Liver (tissue), 9 donors: ENCODE data around the gene PHF24. TPM values are rescaled to one million over a fixed set of nuclear protein-coding genes. Genes with fewer than 3 reads are reported as not detected.
A peak's percentile ranks its signal among the peaks of the same experiment; 100 is the strongest.

Source experiments
- DNase-seq: peaks from one replicate; pipeline ENCODE4 v3.0.0-alpha.2; 2017; ENCODE audit warnings: low spot score
- H3K27ac ChIP-seq, 2 donors: one replicate each; pipeline ENCODE4 v1.7.0; 2013; ENCODE audit warnings: inconsistent platforms in 2 of 2, low read length in 2 of 2, control low read depth in 1 of 2, low read depth in 1 of 2, mild to moderate bottlenecking in 1 of 2
- H3K27me3 ChIP-seq, 4 donors: one replicate each; pipeline versions ENCODE4 v1.6.1 to v1.7.0; 2013; ENCODE audit warnings: low read length in 3 of 4, inconsistent platforms in 1 of 4, mild to moderate bottlenecking in 1 of 4, moderate library complexity in 1 of 4; ENCODE audit not compliant: control insufficient read depth in 4 of 4, insufficient read depth in 4 of 4
- H3K36me3 ChIP-seq, 4 donors: one replicate each; pipeline versions ENCODE4 v1.6.1 to v1.7.0; 2013; ENCODE audit warnings: low read length in 3 of 4, mild to moderate bottlenecking in 3 of 4, low read depth in 1 of 4, moderate library complexity in 1 of 4; ENCODE audit not compliant: control insufficient read depth in 4 of 4, insufficient read depth in 3 of 4
- H3K4me1 ChIP-seq, 4 donors: one replicate each; pipeline versions ENCODE4 v1.6.1 to v1.7.0; 2013; ENCODE audit warnings: low read length in 3 of 4, mild to moderate bottlenecking in 3 of 4, moderate library complexity in 1 of 4; ENCODE audit not compliant: control insufficient read depth in 4 of 4, insufficient read depth in 4 of 4
- H3K4me3 ChIP-seq, 3 donors: one replicate each; pipeline versions ENCODE4 v1.6.1 to v1.7.0; 2013; ENCODE audit warnings: low read length in 3 of 3, control low read depth in 1 of 3, low read depth in 1 of 3, mild to moderate bottlenecking in 1 of 3
- H3K9ac ChIP-seq, 2 donors: one replicate each; pipeline ENCODE4 v1.7.0; 2013; ENCODE audit warnings: low read length in 2 of 2, mild to moderate bottlenecking in 2 of 2, moderate library complexity in 2 of 2, control low read depth in 1 of 2, low read depth in 1 of 2
- H3K9me3 ChIP-seq, 4 donors: one replicate each; pipeline versions ENCODE4 v1.6.1 to v1.7.0; 2013; ENCODE audit warnings: low read length in 3 of 4; ENCODE audit not compliant: control insufficient read depth in 4 of 4
- CTCF ChIP-seq: fragments of 150-350 bp; IDR thresholded peaks from 2 replicates; pipeline ENCODE4 v1.5.1; 2017; ENCODE audit warnings: improper control_type of control experiment, low read depth, low read length; ENCODE audit not compliant: missing input control
- EGR1 ChIP-seq, 2 donors: IDR thresholded peaks; 2 replicates each; pipeline ENCODE4 v1.6.1; 2016 to 2018; ENCODE audit warnings: antibody characterized with exemption in 2 of 2, low read depth in 2 of 2
- FOXA2 ChIP-seq: IDR thresholded peaks from 2 replicates; pipeline ENCODE4 v1.6.1; 2016; ENCODE audit warnings: antibody characterized with exemption
- GABPA ChIP-seq, 2 donors: IDR thresholded peaks in 1 of 2; conservative IDR thresholded peaks in 1 of 2; 2 replicates each; pipeline ENCODE4 v1.6.1; 2016; ENCODE audit warnings: antibody characterized with exemption in 2 of 2, mild to moderate bottlenecking in 1 of 2, moderate library complexity in 1 of 2
- HNF4A ChIP-seq, 2 donors: conservative IDR thresholded peaks; 2 replicates each; pipeline ENCODE4 v1.6.1; 2016; ENCODE audit warnings: antibody characterized with exemption in 2 of 2, mild to moderate bottlenecking in 2 of 2
- MAX ChIP-seq: IDR thresholded peaks from 2 replicates; pipeline ENCODE4 v1.6.1; 2016; ENCODE audit warnings: antibody characterized with exemption
- NR2F2 ChIP-seq: IDR thresholded peaks from 2 replicates; pipeline ENCODE4 v1.6.1; 2016; ENCODE audit warnings: antibody characterized with exemption
- RAD21 ChIP-seq, 2 donors: IDR thresholded peaks; 2 replicates each; pipeline ENCODE4 v1.6.1; 2016; ENCODE audit warnings: antibody characterized with exemption in 2 of 2, mild to moderate bottlenecking in 2 of 2
- RXRA ChIP-seq, 2 donors: IDR thresholded peaks; 2 replicates each; pipeline ENCODE4 v1.6.1; 2017 to 2018; ENCODE audit warnings: antibody characterized with exemption in 2 of 2, mild to moderate bottlenecking in 1 of 2
- TAF1 ChIP-seq: conservative IDR thresholded peaks from 2 replicates; pipeline ENCODE4 v1.6.1; 2016; ENCODE audit warnings: antibody characterized with exemption, mild to moderate bottlenecking
- ZBTB33 ChIP-seq: IDR thresholded peaks from 2 replicates; pipeline ENCODE4 v1.6.1; 2016; ENCODE audit warnings: antibody characterized with exemption
- WGBS: extraction: QIAGEN DNeasy Blood & Tissue Kit; methylation state at CpG from one replicate; pipeline ENCODE4 v1.1.7; 2013; 5-methylcytosine and 5-hydroxymethylcytosine counted together
- polyA plus RNA-seq, 2 donors: library from polyadenylated mRNA; stranded (reverse) in 1 of 2; unstranded in 1 of 2; fragments of 200-250 nt in 1 of 2; fragments of >200 nt in 1 of 2; fragmentation: Nextera tagmentation in 1 of 2; extraction: Ambion mirVana in 1 of 2; gene quantifications; one replicate each; pipeline versions ENCODE4 v1.2.1 to v1.2.3, GENCODE V29; 2013 to 2015
- total RNA-seq, 2 donors: library from RNA; depleted of rRNA; stranded (reverse); fragments of >200 nt; gene quantifications; one replicate each; pipeline ENCODE4 v1.2.3, GENCODE V29; 2014
- donor health status: healthy.
- donor health status: healthy.
- donor health status: healthy.
- donor health status: healthy.
- donor health status: healthy.

The PHF24 gene
- total and polyA plus RNA-seq, 4 donors: 0.01 to 0.17 (median 0.04) TPM

DNA sequence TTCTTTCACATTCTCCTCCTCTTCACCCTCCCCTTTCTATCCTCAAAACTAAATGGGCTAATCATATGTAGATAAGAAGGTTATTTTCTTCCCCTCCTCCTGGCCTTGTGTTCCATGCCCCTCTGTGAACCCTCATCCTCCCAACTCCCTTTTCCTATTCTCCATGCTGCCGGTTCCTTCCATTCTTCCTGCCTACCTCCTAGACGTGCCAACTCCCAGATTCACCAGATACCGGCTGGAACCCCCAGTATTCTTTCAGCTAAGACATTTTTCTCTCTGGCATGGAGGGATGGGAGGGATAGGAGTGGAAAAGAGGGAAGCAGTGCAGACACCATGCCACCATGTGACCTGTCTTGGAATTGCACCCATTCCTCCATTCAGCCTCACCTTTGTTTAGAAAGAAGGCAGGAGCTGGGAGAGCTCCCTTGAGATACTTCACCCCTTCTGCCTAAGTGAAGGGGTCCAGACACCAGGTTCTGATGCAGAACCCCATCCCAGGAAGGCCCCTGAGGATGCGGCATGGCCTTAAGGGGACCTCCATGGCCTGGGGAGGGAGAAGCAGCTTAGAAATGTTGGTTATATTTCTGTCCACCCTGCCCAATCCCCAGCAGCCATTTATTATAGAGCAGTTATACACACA lies 36.3 kb downstream of the PHF24 start:
- DNase-seq: peak; percentile 32
- Histone ChIP-seq H3K4me3 (no peak overlapping the region), H3K9me3 (no peaks in the 10 kb centered on the region), H3K9ac (no peak overlapping the region), H3K27ac (peak overlapping the region; percentile 23 to 45), H3K36me3 (no peaks in the 10 kb centered on the region), H3K4me1 (peaks cover 13 to 30% (median 18%) of the 10 kb centered on the region in 4 donors), H3K27me3 (no peaks in the 10 kb centered on the region)
- no peak for TF ChIP-seq HNF4A (conservative IDR thresholded peaks at IDR 0.05)
- no peak for TF ChIP-seq NR2F2
- no peak for TF ChIP-seq FOXA2
- TF ChIP-seq RAD21 (IDR thresholded peaks at IDR 0.05): peak; percentile 45 to 69
- no peak for TF ChIP-seq GABPA (IDR thresholded peaks at IDR 0.05 in 1 of 2, conservative IDR thresholded peaks at IDR 0.05 in 1 of 2)
- TF ChIP-seq ZBTB33: no peak
- TF ChIP-seq MAX: no peak
- TF ChIP-seq CTCF: peak; percentile 37
- WGBS: 74% methylated on average over 4 of the region's 4 CpGs

DNA sequence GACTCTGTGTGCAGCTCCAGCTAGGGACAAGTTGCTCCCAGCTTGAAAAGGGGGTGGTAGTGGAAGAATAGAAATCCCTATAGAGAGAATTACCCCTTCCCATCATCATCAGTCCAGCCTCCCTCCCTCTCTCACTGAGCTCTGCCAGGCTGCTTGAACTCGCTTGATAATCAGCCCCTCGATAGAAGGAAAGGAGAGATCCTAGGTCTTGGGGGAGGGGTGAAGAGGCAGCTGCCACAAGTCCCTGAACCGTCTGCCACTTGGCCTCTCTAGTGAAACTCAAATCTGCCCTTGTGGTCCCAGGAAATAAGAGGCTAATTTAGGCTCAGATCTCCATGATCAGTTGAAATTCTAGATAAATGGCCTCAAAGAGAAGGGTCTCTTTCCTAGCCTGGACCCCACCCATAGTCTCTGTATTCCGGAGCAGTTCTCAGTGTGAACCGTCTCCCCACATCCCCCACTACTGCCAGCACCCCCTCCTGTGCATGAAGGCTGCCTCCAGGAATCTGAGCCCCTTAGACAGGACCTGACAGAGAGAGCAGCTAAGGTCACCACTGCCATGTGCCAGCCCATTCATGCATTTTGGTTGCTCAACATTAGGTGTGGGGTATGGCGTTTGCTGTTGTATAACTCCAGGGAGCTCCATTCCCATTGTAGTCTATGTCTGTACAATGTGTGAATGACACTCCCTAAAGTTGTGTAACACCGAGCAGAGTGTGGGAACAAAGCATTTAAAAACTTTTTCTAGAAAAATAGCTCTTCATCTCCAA lies 37.0 kb downstream of the PHF24 start:
- peak overlapping the region; percentile 32 to 42 for H3K27ac ChIP-seq
- no peak overlapping the region for H3K4me3 ChIP-seq
- H3K4me1 ChIP-seq: peaks cover 13 to 30% (median 18%) of the 10 kb centered on the region in 4 donors
- no peaks in the 10 kb centered on the region for H3K36me3 ChIP-seq
- no peaks in the 10 kb centered on the region for H3K27me3 ChIP-seq
- no peak for DNase-seq
- no peak overlapping the region for H3K9ac ChIP-seq
- H3K9me3 ChIP-seq: no peaks in the 10 kb centered on the region
- WGBS: 74% methylated on average over 7 of the region's 7 CpGs
- no peak for TF ChIP-seq EGR1 (IDR thresholded peaks at IDR 0.05; ENCODE audit: low read depth in 2 of 2)
- TF ChIP-seq RXRA (IDR thresholded peaks at IDR 0.05): peak in 1 of 2 donors; percentile 43

DNA sequence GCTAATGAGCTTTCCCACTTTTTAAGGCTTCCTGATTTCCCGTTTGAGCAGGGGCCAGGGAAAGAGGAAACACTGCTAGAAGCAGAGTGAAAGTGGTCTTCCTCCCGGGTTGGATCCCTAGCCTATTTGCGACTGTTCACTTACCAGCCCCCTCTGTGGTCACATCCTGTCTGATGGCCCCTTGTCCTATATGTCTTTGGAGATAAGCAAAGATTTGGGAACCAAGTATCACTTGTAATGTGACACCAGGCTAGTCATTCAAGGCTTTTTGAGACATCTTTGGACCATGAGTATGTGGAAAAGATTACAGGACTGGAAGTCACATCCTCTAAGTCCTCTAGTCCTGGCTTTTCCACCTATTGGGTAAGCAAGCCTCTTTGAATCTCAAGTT lies 37.6 kb downstream of the PHF24 start:
- TF ChIP-seq TAF1: no peak
- TF ChIP-seq NR2F2: peak; percentile 15
- Histone ChIP-seq H3K27me3 (no peaks in the 10 kb centered on the region), H3K4me3 (no peak overlapping the region), H3K9ac (no peak overlapping the region), H3K36me3 (no peaks in the 10 kb centered on the region), H3K9me3 (no peaks in the 10 kb centered on the region), H3K4me1 (peaks cover 9 to 24% (median 17%) of the 10 kb centered on the region in 4 donors), H3K27ac (no peak overlapping the region)
- no peak for DNase-seq
- WGBS: 70% methylated on average over 3 of the region's 3 CpGs
